Erythroblast (primary cell): ENCODE data around the gene TMEM141.

Source experiments
- DNase-seq, 2 experiments: peaks; one replicate each; lab custom pipeline; 2025; lab: John Stamatoyannopoulos, UW
- GATA1 ChIP-seq: IDR thresholded peaks from 2 replicates; pipeline ENCODE4 v1.6.1; 2011; ENCODE audit warnings: low read depth, mild to moderate bottlenecking, control low read depth, low read length, moderate library complexity
- POLR2A ChIP-seq: IDR thresholded peaks from 2 replicates; pipeline ENCODE4 v1.6.1; 2011; ENCODE audit warnings: mild to moderate bottlenecking, low read length

TMEM141 gene

GRCh38 chr9:136821826-136822544 lies 30.8 kb downstream of the TMEM141 start:
- TF ChIP-seq POLR2A (no peak), GATA1 (no peak)
- no peak for DNase-seq

DNA sequence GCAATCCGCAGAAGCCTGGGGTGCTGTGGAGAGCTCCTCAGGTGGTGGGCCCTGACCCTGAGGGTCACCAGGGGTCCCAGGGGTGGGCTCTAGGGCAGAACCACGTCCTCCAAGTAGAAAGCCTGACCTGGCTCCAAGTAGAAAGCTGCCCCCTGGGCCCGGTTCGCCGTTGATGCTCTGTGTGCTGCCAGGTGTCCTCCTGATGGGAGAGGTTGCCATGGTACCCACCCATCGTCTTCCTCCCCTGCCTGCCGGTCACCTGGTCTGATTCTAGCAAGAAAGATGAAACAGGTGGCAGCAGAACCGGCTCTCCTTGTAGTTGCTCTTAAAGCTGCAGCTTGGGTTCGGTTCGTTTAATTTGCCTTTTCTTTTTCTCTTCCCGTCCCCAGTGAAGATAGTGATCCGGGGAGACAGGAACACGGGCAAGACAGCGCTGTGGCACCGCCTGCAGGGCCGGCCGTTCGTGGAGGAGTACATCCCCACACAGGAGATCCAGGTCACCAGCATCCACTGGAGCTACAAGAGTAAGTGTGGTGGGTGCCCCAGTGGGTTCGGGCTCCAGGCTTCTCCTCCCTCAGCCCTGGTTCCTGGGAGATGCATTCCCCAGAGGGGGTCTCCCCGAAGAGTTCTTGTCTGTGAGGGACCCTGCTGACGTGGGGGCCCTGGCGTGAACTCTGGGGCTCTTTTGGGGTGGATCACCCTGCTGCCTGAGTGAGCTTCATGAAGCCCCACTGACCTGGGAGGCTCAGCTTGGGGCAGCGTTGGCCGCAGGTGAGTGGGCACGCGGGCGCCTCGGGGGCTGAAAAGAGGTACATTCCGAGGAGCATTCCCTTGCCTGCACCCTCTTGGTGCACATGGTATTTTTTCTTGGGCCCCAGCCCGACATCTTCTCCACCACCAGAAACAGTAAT lies 32.2 kb downstream of the TMEM141 start:
- TF ChIP-seq POLR2A (no peak), GATA1 (no peak)
- DNase-seq: no peak

GRCh38 chr9:136824496-136825225 lies 33.5 kb downstream of the TMEM141 start:
- no peak for DNase-seq
- no peak for TF ChIP-seq GATA1
- TF ChIP-seq POLR2A: no peak

- no peak for DNase-seq
- TF ChIP-seq GATA1: no peak
- no peak for TF ChIP-seq POLR2A
These were observed 34.4 kb downstream of the TMEM141 start for GRCh38 chr9:136825295-136826187.

- no peak for DNase-seq
- no peak for TF ChIP-seq GATA1
- no peak for TF ChIP-seq POLR2A
These were observed 35.0 kb downstream of the TMEM141 start for GRCh38 chr9:136826188-136826541.

GRCh38 chr9:136826703-136827582 lies 35.8 kb downstream of the TMEM141 start:
- no peak for DNase-seq
- TF ChIP-seq POLR2A (no peak), GATA1 (no peak)

- no peak for TF ChIP-seq POLR2A
- TF ChIP-seq GATA1: no peak
- DNase-seq: no peak
These were observed 36.8 kb downstream of the TMEM141 start for GRCh38 chr9:136827794-136828473.

- no peak for DNase-seq
These were observed 37.5 kb downstream of the TMEM141 start for GRCh38 chr9:136828474-136829140.

DNA sequence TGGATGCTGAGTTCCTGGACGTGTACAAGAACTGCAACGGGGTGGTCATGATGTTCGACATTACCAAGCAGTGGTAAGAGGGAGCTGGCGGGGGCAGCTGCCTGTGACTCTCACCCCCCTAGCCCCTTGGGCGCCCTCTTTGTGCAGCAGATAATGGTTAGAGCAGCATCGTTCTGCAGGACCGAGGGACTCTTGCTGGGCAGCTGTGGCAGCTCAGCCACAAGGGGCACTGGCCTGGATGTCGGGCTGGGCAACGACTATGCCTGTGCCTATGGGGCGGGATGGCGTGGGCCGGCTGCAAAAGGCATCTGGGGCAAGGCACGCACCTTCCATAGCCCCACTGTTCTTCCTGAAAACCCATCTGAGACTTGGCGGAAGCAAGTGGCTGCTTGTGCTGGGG lies 38.3 kb downstream of the TMEM141 start:
- TF ChIP-seq POLR2A (no peak), GATA1 (no peak)

More at GRCh38 chr9:136828474-136829140, 37.5 kb downstream of the TMEM141 start:
- TF ChIP-seq GATA1 (no peak), POLR2A (no peak)

GRCh38 chr9:136829981-136830885 lies 39.1 kb downstream of the TMEM141 start:
- DNase-seq: no peak
- no peak for TF ChIP-seq POLR2A
- TF ChIP-seq GATA1: no peak

More for the DNA sequence above, 38.3 kb downstream of the TMEM141 start:
- DNase-seq: no peak
